Adrenal gland (tissue), 5 donors: ENCODE measurements around the gene IER5.

Experiments used
- POLR2A ChIP-seq, 2 donors: fragments of 450-650 bp; IDR thresholded peaks; one replicate each; pipeline ENCODE4 v1.6.1; 2017; ENCODE audit warnings: antibody characterized with exemption in 2 of 2, mild to moderate bottlenecking in 2 of 2, moderate library complexity in 1 of 2
- TF ChIP-seq, protein P1 (sequence below), 6 experiments: fragments of 450-650 bp in 4 of 6; fragments of 200-600 bp in 2 of 6; sonication (generic) in 1 of 6; IDR thresholded peaks; 1 replicate in 5 of 6; 2 replicates in 1 of 6; pipeline versions ENCODE4 v1.5.1 to v1.8.0; 2016 to 2021; ENCODE audit warnings: antibody characterized with exemption in 6 of 6, mild to moderate bottlenecking in 2 of 6, moderate library complexity in 1 of 6
- donor health status: DM: no; HTN: no; CAD: no.

DNA sequence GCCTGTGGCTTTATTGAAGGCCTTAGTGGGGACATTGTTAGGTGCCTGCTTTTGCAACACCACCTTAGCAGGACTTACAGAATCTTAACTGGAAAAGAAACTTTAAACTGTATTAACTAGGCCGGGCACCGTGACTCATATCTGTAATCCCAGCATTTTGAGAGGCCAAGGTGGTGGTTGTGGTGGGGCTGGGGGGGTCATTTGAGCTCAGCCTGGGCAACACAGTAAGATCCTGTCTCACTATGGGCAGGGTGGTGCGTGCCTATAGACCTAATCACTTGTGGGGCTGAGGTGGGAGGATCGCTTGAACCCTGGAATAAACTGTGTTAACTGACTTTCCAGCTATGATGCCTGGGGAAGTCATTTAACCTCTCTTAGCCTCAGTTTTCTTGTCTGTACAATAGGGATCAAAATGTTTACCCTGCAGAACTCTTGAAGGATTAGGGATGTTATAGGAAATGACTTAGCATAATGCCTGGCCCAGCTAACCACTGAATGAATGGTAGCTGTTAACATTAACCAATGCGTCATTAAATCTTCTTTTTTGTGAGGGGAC lies 39.5 kb downstream of the IER5 start:
- TF ChIP-seq, protein P1, sequence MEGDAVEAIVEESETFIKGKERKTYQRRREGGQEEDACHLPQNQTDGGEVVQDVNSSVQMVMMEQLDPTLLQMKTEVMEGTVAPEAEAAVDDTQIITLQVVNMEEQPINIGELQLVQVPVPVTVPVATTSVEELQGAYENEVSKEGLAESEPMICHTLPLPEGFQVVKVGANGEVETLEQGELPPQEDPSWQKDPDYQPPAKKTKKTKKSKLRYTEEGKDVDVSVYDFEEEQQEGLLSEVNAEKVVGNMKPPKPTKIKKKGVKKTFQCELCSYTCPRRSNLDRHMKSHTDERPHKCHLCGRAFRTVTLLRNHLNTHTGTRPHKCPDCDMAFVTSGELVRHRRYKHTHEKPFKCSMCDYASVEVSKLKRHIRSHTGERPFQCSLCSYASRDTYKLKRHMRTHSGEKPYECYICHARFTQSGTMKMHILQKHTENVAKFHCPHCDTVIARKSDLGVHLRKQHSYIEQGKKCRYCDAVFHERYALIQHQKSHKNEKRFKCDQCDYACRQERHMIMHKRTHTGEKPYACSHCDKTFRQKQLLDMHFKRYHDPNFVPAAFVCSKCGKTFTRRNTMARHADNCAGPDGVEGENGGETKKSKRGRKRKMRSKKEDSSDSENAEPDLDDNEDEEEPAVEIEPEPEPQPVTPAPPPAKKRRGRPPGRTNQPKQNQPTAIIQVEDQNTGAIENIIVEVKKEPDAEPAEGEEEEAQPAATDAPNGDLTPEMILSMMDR (IDR thresholded peaks at IDR 0.05), result no peak
- no peak for TF ChIP-seq POLR2A (IDR thresholded peaks at IDR 0.05)
